Measurements from ENCODE around the gene ZNF324.
"Not testable (repeated sequence)": the region's sequence is repeated elsewhere in the genome, so short reads cannot be mapped to it uniquely, and the experiment has no call there.

Gene ZNF324

DNA sequence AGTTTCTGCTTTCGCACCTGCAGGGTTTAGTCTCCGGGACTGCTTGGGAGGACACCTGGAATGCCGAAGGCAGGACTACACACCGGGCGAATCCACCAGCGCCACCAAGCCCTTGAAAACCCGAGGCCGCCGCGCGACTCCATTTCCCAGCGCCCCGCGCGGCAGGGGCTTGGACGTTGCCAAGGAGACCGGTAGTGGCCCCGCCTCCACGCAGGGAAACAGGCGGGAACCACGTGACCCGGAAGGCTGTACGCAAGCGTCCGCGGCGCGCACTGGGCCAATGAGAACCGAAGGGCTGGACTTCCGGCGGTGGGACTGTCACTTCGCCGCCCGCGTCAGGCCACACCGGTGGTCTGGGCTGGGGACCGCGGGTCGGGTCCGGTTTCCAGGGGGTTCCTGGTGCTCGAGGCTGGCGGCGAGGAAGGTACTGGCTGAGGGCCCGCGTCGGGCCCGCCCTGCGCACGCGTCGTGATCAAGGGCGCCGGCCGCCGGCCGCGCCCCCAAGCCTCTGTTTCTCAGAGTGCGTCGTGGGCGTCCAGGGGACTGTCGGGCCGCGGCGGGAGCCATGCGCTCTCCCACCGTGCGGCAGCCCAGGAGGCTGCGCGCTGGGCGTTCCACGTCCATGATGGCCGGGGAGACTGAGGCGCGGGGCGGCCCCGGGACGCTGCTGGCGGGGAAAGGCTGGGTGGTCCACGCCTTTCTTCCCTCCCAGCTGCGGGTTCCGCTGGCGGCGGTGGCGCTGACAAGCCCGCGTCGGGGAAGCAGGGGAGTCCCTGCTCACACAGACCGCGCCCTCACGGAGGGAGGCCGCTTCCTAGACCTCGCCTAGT lies at the start of gene ZNF324:
ZNF324 (plus strand) TSS at position 321 of the 830 bp plus-strand sequence. CDS start 2,106 bp downstream, outside the sequence.
- in situ Hi-C loops (cut with MboI; ENCODE audit: low sequenced_read_pairs) = no loop called here

DNA sequence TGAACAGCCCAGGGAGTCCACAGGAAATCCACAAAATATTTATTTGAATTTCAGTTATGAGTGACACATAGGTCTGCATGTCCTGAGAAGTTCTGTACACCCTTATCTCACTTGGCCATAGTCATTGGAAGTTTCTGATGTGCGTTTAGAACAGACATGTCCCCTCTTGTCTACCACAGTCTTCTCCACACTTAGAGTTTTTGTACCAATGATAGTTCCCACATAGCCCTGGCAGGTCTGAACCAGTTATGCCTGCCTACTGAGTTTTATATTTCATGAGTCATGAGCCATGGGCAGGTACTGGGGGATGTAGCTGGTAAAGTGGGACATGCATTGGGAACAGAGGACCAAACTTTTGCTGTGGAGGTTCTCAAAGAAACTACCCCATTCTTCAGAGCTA lies 38.3 kb upstream of the ZNF324 start:
- in situ Hi-C loops (cut with MboI; ENCODE audit: low sequenced_read_pairs) = no loop called here

DNA sequence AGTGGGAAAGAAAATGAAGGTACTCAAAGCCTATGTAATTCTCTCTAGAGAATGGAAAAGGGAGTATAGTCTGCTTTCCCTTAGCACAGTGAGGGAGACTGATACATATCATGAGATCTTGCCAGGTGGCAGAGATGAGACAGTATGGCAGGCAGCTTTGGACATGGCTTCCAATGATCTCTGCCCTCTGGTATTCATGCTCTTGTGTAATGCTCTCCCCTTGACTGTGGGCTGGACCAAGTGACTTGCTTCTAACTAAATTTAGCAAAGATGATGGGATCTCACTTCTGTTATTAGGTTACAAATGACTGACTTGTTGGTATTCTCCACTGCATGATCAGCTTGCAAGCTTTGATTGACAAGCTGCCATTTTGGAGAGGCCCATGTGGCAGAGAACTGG lies 37.1 kb upstream of the ZNF324 start:
- in situ Hi-C loops (cut with MboI; ENCODE audit: low sequenced_read_pairs) = no loop called here

DNA sequence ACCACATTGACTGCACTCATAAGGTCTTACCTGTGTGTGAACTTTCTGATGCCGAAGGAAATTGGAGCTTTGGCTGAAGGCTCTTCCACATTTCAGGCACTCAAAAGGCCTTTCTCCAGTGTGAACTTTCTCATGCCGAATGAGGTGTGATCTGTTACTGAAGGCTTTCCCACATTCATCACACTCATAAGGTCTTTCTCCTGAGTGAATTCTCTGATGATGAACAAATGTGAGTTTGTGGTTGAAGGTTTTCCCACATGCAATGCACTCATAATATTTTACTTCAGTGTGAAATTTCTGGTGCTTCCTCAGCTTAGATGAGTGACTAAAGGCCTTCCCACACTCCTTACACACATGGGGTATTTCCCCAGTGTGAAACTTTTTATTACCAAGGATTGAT lies 32.7 kb upstream of the ZNF324 start:
- in situ Hi-C loops (cut with MboI; ENCODE audit: low sequenced_read_pairs) = no loop called here

DNA sequence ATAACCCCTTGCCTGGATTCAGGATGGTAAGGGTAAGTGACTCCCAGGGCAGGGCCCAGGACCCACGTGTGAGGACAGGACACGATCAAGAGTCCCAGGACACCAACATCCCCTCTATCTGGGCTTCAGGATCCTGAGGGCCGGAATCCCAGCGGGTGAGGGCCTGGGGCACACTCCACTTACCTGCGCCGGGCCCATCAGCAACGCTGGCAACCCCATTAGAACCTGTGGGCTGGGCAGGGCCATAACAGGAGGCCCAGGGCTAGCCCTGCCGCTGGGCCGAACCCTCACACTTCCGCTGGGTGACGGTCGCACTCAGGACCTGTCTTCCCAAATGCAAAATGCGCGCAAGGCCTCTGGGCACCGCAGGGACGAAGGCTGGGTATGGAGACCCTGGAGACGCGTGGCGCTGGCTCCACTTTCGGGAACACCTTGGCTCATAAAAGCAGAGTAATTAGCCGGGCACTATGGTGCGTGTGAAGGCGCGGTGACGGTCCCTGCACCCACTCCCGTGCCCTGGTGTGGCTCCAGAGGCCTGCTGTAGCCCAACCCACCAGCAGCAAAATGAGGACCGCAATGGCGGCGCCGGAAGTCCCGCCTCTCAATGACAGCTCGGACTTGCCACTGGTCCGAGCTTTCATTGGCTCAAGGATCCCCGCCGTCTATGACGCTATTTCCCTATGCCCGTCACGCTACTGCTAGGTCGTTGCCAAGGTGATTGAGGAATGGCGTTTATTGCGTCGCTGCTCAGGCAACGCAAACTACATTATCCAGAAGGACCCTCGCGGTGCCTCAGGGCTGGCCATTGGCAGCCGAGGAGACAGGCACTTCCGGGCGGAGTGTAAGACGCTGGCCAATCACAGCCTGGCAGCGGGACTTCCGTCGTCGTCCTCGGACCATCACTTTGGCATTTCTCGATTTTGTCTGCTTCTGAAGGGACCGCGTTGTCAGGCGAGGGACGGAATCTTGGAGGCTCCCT lies 27.0 kb upstream of the ZNF324 start, which contains the start of gene ZNF132:
ZNF132 (minus strand) TSS at position 578 of the 979 bp plus-strand sequence; CDS start at position 246, 332 bp downstream.
- in situ Hi-C loops (cut with MboI; ENCODE audit: low sequenced_read_pairs) = no loop called here

DNA sequence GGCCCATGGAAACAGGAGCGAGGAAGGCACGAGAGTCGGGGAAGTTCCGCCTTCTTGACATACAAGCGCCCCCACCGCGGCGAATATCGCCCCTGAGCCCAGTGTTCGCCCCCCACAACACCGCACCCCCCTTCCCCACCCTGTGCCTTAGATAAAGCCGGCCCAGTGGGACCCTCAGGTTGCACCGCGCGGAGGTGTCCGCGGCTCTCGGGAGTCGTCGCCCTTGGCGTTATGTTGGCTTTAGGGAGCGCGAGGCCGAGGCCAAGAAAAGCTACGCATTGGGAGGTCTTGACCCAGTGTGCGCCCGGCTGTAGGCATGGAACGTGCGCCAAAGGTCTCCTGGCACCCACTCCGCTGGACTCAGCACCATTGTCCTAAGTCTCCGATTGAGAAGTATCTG lies 26.3 kb upstream of the ZNF324 start:
- in situ Hi-C loops (cut with MboI; ENCODE audit: low sequenced_read_pairs) = no loop called here

DNA sequence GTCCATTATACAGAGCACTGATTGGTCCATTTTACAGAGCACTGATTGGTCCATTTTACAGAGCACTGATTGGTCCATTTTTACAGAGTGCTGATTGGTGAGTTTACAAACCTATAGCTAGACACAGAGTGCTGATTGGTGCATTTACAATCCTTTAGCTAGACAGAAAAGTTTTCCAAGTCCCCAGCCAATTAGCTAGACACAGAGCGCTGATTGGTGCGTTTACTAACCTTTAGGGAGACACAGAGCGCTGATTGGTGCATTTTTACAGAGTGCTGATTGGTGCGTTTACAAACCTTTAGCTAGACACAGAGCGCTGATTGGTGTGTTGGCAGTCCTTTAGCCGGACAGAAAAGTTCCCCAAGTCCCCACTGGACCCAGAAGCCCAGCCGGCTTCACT lies 23.9 kb upstream of the ZNF324 start:
- in situ Hi-C loops (cut with MboI; ENCODE audit: low sequenced_read_pairs) = not testable (repeated sequence)

DNA sequence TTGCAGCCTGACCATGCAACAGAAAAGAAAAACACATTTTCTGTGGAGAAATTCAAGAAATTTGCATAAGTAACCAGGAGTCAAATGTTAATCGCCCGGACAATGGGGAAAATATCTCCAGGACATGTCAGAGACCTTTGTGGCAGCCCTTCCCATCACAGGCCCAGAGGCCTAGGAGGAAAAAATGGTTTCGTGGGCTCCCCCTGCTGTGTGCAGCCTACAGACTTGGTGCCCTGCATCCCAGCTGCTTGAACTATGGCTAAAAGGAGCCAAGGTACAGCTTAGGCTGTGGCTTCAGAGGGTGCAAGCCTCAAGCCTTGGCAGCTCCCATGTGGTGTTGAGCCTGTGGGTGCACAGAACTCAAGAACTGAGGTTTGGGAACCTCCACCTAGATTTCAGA lies 18.0 kb upstream of the ZNF324 start:
- in situ Hi-C loops (cut with MboI; ENCODE audit: low sequenced_read_pairs) = not testable (repeated sequence)

DNA sequence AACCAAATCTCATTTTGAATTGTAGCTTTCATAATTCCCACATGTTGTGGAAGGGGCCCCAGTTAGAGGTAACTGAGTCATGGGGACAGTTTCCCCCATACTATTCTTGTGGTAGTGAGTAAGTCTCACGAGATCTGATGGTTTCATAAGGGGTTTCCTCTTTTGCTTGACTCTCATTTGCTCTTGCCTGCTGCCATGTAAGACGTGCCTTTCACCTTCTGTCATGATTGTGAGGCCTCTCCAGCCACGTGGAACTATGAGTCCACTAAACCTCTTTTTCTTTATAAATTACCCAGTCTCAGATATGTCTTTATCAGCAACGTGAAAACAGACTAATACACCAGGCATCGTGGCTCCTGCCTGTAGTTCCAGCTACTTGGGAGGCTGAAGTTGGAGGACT lies 16.9 kb upstream of the ZNF324 start:
- in situ Hi-C loops (cut with MboI; ENCODE audit: low sequenced_read_pairs) = not testable (repeated sequence)

DNA sequence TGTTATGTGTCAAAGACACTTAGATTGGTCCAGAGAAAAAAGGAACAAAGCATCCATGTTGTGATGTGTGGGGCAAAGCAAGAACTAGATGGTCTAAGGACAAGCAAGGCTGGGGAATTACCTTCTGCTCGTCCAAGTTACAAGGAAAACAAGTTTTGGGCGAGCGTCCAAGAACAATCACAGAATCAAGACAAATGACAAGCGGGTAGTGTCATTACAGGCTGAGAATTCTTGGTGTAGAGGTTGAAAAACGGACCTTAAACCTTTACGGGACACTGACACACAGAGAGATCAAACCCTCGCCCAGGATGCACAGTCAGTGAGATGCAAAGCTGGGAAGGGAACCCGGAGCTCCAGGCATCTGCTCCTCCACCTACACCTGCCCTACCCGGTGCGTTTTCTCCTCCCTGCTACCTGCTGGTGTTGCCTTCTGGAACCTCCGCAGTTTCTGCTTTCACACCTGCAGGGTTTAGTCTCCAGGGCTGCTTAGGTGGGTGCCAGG lies 16.0 kb upstream of the ZNF324 start:
- in situ Hi-C loops (cut with MboI; ENCODE audit: low sequenced_read_pairs) = no loop called here

DNA sequence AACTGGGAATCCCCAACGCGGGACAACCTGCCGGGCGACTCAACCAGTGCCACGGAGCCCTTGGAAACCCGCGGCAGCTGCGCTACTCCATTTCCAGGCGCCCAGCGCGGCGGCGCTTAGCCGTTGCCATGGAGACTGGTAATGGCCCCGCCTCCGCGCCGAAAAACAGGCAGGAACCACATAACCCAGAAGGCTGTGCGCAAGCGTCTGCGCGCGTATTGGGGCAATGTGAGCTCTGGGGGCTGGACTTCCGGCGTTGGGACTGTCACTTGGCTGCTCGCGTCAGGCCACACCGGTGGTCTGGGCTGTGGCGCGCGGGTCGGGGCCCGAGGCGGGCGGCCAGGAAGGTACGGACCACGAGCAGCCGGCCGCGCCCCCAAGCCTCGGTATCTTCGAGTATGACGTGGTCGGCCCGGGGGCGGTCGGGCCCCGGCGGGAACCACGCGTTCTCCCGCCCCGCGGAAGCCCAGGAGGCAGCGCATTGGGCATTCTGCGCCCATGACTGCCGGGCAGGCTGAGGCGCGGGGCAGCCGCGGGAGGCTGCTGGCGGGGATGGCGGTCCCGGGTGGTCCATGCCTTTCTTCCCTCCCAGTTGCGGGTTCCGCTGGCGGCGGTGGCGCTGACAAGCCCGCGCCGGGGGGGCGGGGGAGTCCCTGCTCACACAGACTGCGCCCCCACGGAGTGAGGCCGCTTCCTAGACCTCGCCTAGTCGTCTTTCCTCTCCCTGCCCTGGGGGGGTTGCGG lies 15.3 kb upstream of the ZNF324 start, which contains the start of gene ZNF324B:
ZNF324B (plus strand) TSS at position 265 of the 744 bp plus-strand sequence. CDS start 2,080 bp downstream, outside the sequence.
- in situ Hi-C loops (cut with MboI; ENCODE audit: low sequenced_read_pairs) = no loop called here

DNA sequence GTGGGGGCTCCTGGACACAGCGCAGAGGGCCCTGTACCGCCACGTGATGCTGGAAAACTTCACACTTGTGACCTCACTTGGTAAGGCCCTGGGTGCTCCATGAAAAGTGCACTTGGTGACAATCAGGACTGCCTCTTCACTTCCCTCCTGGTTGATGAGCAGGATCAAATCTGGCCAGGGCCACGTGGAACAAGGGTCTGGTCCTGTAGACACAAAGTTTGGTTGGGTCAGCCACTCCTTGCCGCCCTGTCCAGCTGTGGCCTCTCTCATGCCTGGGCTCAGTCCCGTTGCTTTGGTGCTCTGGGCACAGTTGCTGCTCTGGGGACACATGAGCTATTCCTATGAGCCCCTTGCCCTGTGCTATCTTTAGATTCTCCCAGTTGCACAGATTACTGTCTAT lies 13.1 kb upstream of the ZNF324 start:
- in situ Hi-C loops (cut with MboI; ENCODE audit: low sequenced_read_pairs) = no loop called here

DNA sequence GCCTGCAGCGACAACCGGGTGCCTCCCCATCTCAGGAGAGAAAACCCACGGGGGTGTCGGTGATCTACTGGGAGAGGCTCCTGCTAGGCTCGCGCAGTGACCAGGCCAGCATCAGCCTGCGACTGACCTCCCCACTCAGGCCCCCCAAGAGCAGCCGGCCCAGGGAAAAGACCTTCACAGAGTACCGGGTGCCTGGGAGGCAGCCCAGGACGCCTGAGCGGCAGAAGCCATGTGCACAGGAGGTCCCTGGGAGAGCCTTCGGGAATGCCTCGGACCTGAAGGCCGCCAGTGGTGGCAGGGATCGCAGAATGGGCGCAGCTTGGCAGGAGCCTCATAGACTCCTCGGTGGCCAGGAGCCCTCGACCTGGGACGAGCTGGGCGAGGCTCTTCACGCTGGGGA lies 11.6 kb upstream of the ZNF324 start:
- in situ Hi-C loops (cut with MboI; ENCODE audit: low sequenced_read_pairs) = no loop called here

DNA sequence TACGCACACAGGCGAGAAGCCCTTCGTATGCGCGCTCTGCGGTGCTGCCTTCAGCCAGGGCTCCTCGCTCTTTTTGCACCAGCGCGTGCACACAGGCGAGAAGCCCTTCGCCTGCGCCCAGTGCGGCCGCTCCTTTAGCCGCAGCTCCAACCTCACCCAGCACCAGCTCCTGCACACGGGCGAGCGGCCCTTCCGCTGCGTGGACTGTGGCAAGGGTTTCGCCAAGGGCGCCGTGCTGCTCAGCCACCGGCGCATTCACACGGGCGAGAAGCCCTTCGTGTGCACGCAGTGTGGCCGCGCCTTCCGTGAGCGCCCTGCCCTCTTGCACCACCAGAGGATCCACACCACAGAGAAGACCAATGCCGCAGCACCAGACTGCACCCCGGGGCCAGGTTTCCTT lies 10.8 kb upstream of the ZNF324 start:
- in situ Hi-C loops (cut with MboI; ENCODE audit: low sequenced_read_pairs) = no loop called here

DNA sequence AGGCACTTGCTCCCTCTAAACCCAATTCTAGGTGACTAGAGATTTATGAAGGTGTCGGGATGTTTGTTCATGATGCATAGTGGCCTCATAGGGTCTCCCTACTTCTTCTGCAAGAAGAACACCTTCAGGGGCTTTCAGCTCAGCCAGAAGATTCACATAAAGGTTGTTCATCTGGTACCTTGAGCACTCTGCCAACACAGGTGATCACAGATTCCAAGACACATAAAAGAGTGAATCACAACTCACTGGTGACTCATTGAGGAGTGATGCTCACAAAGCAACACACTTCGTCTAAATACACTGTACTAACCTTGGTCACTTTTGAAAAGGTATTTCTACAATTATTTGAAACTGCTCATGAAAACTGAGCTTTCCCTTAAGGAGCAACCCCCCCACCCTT lies 6.8 kb upstream of the ZNF324 start:
- in situ Hi-C loops (cut with MboI; ENCODE audit: low sequenced_read_pairs) = no loop called here

DNA sequence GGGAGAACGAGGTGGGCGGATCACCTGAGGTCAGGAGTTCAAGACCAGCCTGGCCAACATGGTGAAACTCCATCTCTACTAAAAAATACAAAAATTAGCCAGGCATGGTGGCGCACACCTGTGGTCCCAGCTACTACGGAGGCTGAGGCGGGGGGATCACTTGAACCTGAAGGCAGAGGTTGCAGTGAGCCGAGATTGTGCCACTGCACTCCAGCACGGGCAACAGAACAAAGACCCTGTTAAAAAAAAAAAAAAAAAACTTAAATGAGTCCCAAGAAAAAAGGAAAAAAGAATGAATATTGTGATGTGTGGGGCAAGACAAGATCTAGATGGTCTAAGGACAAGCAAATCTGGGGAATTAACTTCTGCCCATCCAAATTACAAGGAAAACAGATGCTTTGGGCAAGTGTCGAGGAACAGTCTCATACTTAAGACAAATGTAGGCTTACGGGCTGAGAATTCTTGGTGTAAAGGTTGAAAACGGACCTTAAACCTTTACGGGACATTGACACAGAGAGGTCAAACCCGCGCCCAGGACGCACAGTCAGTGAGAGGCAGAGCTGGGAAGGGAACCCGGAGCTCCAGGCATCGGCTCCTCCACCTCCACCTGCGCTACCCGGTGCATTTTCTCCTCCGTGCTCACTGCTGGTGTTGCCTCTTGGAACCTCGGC lies 656 bp upstream of the ZNF324 start:
- in situ Hi-C loops (cut with MboI; ENCODE audit: low sequenced_read_pairs) = no loop called here

DNA sequence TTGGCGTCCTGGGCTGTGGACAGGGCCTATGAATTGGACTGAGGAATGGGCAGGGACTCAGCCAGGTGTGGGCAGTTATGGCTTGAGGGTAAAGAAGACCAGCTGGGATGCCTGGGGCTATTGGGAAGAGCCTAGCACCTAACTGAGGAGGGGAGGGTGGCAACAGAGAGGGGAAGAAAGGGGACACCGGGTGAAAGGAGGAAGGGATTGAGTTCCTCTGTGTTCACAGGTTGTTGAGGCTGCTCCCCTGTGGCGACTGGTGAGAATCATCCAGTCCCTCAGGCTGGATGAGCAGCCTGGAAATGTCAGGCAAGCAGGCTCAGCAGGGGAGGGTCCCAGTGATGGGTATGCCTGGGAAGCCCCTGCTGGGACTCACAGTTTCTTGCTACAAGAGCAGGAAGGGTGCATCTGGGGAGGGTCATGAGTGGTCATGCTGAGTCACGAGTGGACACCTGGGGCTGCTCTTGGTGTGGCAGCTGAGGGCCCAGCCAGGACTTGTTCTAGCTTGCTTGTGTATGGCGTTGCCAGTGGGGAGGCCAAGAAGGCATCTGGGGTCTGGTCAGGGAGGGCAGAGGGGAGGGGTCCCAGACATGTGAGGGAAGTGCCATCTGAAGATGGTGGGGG lies 1.4 kb downstream of the ZNF324 start:
- in situ Hi-C loops (cut with MboI; ENCODE audit: low sequenced_read_pairs) = no loop called here

DNA sequence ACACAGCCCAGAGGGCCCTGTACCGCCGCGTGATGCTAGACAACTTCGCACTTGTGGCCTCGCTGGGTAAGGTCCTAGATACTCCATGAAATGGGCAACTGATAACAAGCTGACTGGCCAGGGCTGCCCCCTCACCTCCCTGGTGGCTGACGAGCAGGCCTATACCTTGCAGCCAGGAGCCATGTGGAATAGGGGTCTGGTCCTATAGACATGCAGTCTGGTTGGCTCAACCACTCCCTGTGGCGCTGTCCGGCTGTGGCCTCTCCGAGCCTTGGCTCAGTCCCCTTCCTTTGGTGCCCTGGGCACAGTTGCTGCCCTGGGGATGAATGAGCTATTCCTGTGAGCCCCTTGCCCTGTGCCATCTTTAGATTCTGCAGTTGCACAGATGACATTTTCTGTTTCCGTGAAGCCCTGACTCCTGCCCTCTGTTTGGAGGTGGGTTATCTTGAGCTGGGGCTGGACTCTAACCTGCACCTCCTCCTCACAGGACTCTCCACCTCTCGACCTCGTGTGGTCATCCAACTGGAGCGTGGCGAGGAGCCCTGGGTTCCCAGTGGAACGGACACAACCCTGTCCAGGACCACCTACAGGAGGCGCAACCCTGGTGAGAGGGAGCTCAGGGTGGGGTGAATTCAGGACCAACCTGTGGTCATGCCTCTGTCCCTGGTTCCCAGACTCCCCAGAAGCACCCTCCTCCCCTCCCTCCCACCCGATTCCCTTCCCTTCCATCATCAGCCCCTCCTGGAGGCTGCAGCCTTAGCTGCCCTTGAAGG lies 2.5 kb downstream of the ZNF324 start:
- in situ Hi-C loops (cut with MboI; ENCODE audit: low sequenced_read_pairs) = no loop called here
